ENCODE results near the gene FUBP1. TPM values are rescaled to one million over a fixed set of nuclear protein-coding genes. Genes with fewer than 3 reads are reported as not detected.
A peak's percentile ranks its signal among the peaks of the same experiment; 100 is the strongest.

The FUBP1 gene
- total and polyA plus RNA-seq, 9 of the 15 experiments (the other 6 are each of a cell fraction or from before 2014, with no cell fraction given) = 104 to 294 (median 213) TPM

DNA sequence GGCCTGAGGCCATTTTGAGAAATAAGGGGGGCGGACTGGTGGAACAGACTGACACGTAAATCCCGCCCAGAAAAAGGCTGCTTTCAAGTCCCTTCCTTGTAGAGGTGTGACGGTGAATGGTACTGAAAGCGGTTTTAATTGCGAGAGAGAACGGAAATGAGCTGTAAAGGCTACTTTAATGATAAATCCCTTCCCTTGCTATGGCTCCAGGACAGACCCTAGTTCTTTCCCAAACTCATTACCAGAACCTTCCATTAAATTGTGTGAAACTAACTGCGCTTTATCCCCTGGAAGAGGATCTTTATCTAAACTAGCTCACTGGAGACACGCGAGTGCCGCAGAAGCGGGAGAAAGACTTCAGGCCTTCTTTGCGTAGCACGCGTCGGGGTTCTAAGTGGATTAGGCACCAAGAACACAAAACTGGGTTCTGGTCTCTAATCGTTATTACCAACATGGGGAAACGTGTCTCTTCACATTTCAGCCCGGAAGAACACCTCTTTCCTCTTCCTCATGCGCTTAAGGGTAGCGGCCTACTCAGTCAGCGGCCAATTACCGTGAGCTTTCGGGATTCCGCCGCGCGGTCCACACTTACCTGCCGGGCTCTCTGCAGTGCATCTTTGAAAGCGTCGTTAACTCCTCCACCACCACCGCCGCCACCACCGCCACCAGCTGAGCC lies 441 bp downstream of the FUBP1 start:
- in situ Hi-C loops (cut with MboI) = loop anchor here (5.0 kb wide), 1 partner anchor 134 kb away; no protein-coding TSS in a partner anchor
- Histone ChIP-seq H3K27ac (ENCODE audit: extremely low read depth, low read depth, low read length) (peak overlapping the region; percentile 96), H3K4me3 (peak overlapping the region; percentile 67), H4K20me1 (replicated peaks; ENCODE audit: control insufficient read depth, insufficient read depth, low read length) (peaks cover 22% of the 10 kb centered on the region), H3K36me3 (ENCODE audit: control insufficient read depth, insufficient read depth, low read length) (peaks cover 57% of the 10 kb centered on the region), H3K27me3 (ENCODE audit: control insufficient read depth in 2 of 2, insufficient read depth in 2 of 2, low read length in 2 of 2) (no peaks in the 10 kb centered on the region), H3K9me1 (ENCODE audit: control insufficient read depth, insufficient read depth, low read length) (no peaks in the 10 kb centered on the region), H3K4me2 (ENCODE audit: insufficient read depth, low read length) (peak overlapping the region; percentile 91), H2AFZ (ENCODE audit: low read depth, low read length) (peak overlapping the region; percentile 96), H3K9ac (ENCODE audit: insufficient read depth in 1 of 2, low read depth in 2 of 2, low read length in 2 of 2) (peak overlapping the region; percentile 95 to 100), H3K9me3 (replicated peaks; ENCODE audit: control insufficient read depth, insufficient read depth, low read depth, low read length) (no peaks in the 10 kb centered on the region), H3K79me2 (ENCODE audit: control insufficient read depth, insufficient read depth, low read length) (peaks cover 95% of the 10 kb centered on the region), H3K4me1 (replicated peaks in 1 of 2; ENCODE audit: control insufficient read depth in 2 of 2, insufficient read depth in 2 of 2, low read length in 2 of 2) (0 out of 5 replicates have a peak, but pooled peaks cover 0 to 9% of the 10 kb centered on the region in 2 experiments)
- ATAC-seq (peak; percentile 74), FAIRE-seq (peak; percentile 68), DNase-seq (ENCODE audit: extremely low read depth in 1 of 4, low spot score in 3 of 4) (peak; percentile 24 to 88 (median 54))
- intact Hi-C loops (cut with micrococcal nuclease) = loop anchor here (1.0 to 10.0 kb wide), 3 partner anchors 76 to 296 kb away; partner anchors contain the start of gene ZZZ3
- ChIA-PET CTCF (ENCODE audit: low intra/inter-chr PET ratio) (interaction anchor here (4.2 kb wide), 1 partner anchor 136 kb away, joined by 31 read pairs; no protein-coding TSS in a partner anchor), POLR2A (interaction anchor here (0.7 to 7.9 kb wide), 20 partner anchors 10 to 262 kb away, joined by 3 to 199 read pairs (median 6); partner anchors contain the start of gene DNAJB4)
- BruUV-seq (replicated peaks) = TSS peak; percentile 68
- 1% methylated on average over 32 of the region's 34 CpGs for WGBS (ENCODE audit: insufficient coverage, low coverage, missing lambda C conversion rate)
- peak; percentile 96 for TF ChIP-seq ZFX (CRISPR knock-in tag; IDR thresholded peaks at IDR 0.05)
- no peak for TF ChIP-seq ZNF212 (CRISPR knock-in tag; IDR thresholded peaks at IDR 0.05)
- TF ChIP-seq COPS2 (conservative IDR thresholded peaks at IDR 0.05) = no peak
- TF ChIP-seq, protein P1, sequence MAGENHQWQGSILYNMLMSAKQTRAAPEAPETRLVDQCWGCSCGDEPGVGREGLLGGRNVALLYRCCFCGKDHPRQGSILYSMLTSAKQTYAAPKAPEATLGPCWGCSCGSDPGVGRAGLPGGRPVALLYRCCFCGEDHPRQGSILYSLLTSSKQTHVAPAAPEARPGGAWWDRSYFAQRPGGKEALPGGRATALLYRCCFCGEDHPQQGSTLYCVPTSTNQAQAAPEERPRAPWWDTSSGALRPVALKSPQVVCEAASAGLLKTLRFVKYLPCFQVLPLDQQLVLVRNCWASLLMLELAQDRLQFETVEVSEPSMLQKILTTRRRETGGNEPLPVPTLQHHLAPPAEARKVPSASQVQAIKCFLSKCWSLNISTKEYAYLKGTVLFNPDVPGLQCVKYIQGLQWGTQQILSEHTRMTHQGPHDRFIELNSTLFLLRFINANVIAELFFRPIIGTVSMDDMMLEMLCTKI (IDR thresholded peaks at IDR 0.05; ENCODE audit: partially characterized antibody) = no peak
- peak; percentile 55; the same call in 1 of the 2 replicates for TF ChIP-seq GATAD2B (IDR thresholded peaks at IDR 0.05; ENCODE audit: borderline replicate concordance)
- 0 out of 2 replicates have a peak, but pooled peaks have one; percentile 20 for TF ChIP-seq ZSCAN29 (IDR thresholded peaks at IDR 0.05)
- TF ChIP-seq, protein P2, sequence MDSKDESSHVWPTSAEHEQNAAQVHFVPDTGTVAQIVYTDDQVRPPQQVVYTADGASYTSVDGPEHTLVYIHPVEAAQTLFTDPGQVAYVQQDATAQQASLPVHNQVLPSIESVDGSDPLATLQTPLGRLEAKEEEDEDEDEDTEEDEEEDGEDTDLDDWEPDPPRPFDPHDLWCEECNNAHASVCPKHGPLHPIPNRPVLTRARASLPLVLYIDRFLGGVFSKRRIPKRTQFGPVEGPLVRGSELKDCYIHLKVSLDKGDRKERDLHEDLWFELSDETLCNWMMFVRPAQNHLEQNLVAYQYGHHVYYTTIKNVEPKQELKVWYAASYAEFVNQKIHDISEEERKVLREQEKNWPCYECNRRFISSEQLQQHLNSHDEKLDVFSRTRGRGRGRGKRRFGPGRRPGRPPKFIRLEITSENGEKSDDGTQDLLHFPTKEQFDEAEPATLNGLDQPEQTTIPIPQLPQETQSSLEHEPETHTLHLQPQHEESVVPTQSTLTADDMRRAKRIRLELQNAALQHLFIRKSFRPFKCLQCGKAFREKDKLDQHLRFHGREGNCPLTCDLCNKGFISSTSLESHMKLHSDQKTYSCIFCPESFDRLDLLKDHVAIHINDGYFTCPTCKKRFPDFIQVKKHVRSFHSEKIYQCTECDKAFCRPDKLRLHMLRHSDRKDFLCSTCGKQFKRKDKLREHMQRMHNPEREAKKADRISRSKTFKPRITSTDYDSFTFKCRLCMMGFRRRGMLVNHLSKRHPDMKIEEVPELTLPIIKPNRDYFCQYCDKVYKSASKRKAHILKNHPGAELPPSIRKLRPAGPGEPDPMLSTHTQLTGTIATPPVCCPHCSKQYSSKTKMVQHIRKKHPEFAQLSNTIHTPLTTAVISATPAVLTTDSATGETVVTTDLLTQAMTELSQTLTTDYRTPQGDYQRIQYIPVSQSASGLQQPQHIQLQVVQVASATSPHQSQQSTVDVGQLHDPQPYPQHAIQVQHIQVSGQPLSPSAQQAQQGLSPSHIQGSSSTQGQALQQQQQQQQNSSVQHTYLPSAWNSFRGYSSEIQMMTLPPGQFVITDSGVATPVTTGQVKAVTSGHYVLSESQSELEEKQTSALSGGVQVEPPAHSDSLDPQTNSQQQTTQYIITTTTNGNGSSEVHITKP (IDR thresholded peaks at IDR 0.05; ENCODE audit: partially characterized antibody) = peak; percentile 67
- peak; percentile 32 for TF ChIP-seq POLR2A (conservative IDR thresholded peaks at IDR 0.05)
- TF ChIP-seq NR4A1 (CRISPR knock-in tag; IDR thresholded peaks at IDR 0.05) = no peak
- no peak; the same call in 1 of the 2 replicates for TF ChIP-seq NR4A1 (tag; IDR thresholded peaks at IDR 0.05)
- 0 out of 2 replicates have a peak, but pooled peaks have one; percentile 2 for TF ChIP-seq RNF2 (IDR thresholded peaks at IDR 0.05)
- TF ChIP-seq, protein P3, sequence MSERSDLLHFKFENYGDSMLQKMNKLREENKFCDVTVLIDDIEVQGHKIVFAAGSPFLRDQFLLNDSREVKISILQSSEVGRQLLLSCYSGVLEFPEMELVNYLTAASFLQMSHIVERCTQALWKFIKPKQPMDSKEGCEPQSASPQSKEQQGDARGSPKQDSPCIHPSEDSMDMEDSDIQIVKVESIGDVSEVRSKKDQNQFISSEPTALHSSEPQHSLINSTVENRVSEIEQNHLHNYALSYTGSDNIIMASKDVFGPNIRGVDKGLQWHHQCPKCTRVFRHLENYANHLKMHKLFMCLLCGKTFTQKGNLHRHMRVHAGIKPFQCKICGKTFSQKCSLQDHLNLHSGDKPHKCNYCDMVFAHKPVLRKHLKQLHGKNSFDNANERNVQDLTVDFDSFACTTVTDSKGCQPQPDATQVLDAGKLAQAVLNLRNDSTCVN (CRISPR knock-in tag; IDR thresholded peaks at IDR 0.05) = 0 out of 2 replicates have a peak, but pooled peaks have one; percentile 30
- 0 out of 2 replicates have a peak, but pooled peaks have one; percentile 32 for TF ChIP-seq ELF2 (CRISPR knock-in tag; IDR thresholded peaks at IDR 0.05)
- peak; percentile 12 for TF ChIP-seq PHF20 (IDR thresholded peaks at IDR 0.05; ENCODE audit: partially characterized antibody)
